T-helper 17 cell (primary cell): ENCODE results near the gene RNU4-1. TPM values are rescaled to one million over a fixed set of nuclear protein-coding genes. Genes with fewer than 3 reads are reported as not detected.
A peak's percentile ranks its signal among the peaks of the same experiment; 100 is the strongest.

Experiments used
- ATAC-seq: fragments of 150-1000 bp; cut with Tn5 transposase; 2 replicates; pipeline ENCODE4 v1.10.0; 2021; ENCODE audit warnings: mild to moderate bottlenecking, moderate library complexity
- DNase-seq, 3 donors: peaks; one replicate each; pipeline versions ENCODE4 v3.0.0 to v3.0.0-alpha.2; 2020 to 2021
- H3K9me3 ChIP-seq: one replicate; pipeline ENCODE4 v1.7.0; 2013; ENCODE audit warnings: low read length, mild to moderate bottlenecking; ENCODE audit not compliant: control insufficient read depth, poor library complexity, severe bottlenecking
- H3K27ac Mint-ChIP-seq: one replicate; pipeline ENCODE4 v1.8.0; 2022; ENCODE audit warnings: mild to moderate bottlenecking, moderate library complexity, mixed read lengths
- H3K27me3 Mint-ChIP-seq: one replicate; pipeline ENCODE4 v1.8.0; 2022; ENCODE audit warnings: mixed read lengths
- H3K36me3 Mint-ChIP-seq: one replicate; pipeline ENCODE4 v1.8.0; 2022; ENCODE audit warnings: low read depth, mixed read lengths
- H3K4me1 Mint-ChIP-seq: one replicate; pipeline ENCODE4 v1.8.0; 2022; ENCODE audit warnings: mild to moderate bottlenecking, mixed read lengths
- H3K4me3 Mint-ChIP-seq: one replicate; pipeline ENCODE4 v1.8.0; 2022; ENCODE audit warnings: mild to moderate bottlenecking, moderate library complexity, mixed read lengths
- total RNA-seq, 4 donors: library from RNA in 2 of 4; stranded (reverse) in 2 of 4; gene quantifications; one replicate each; pipeline ENCODE4 v1.2.3 and lab custom pipeline; 2022 to 2026

RNU4-1 gene
- total RNA-seq, 2 donors from 2014 or later, result 2,168 to 2,286 TPM

GRCh38 chr12:120278137-120279069 lies 14.6 kb downstream of the RNU4-1 start:
- H3K27ac Mint-ChIP-seq, result no peak overlapping the region
- no peaks in the 10 kb centered on the region for H3K9me3 ChIP-seq
- no peak for DNase-seq

GRCh38 chr12:120276734-120277133 lies 16.3 kb downstream of the RNU4-1 start:
- H3K4me3 Mint-ChIP-seq, result no peak overlapping the region
- no peaks in the 10 kb centered on the region for H3K27me3 Mint-ChIP-seq
- no peak overlapping the region for H3K27ac Mint-ChIP-seq
- ATAC-seq (no peak), DNase-seq (no peak)
- no peaks in the 10 kb centered on the region for H3K9me3 ChIP-seq
- no peaks in the 10 kb centered on the region for H3K36me3 Mint-ChIP-seq
- H3K4me1 Mint-ChIP-seq, result no peaks in the 10 kb centered on the region

More at GRCh38 chr12:120278137-120279069, 14.6 kb downstream of the RNU4-1 start:
- Mint-ChIP-seq H3K36me3 (no peaks in the 10 kb centered on the region), H3K27me3 (no peaks in the 10 kb centered on the region), H3K4me3 (no peak overlapping the region), H3K4me1 (no peaks in the 10 kb centered on the region)
- ATAC-seq, result no peak

- no peak overlapping the region for H3K4me3 Mint-ChIP-seq
- ATAC-seq (no peak), DNase-seq (no peak)
- no peaks in the 10 kb centered on the region for H3K9me3 ChIP-seq
- no peaks in the 10 kb centered on the region for H3K27me3 Mint-ChIP-seq
- H3K27ac Mint-ChIP-seq, result no peak overlapping the region
- H3K4me1 Mint-ChIP-seq, result peaks cover 17% of the 10 kb centered on the region
- H3K36me3 Mint-ChIP-seq, result peaks cover 5% of the 10 kb centered on the region
These were observed 25.3 kb downstream of the RNU4-1 start for GRCh38 chr12:120267736-120268135.

- H3K27me3 Mint-ChIP-seq, result no peaks in the 10 kb centered on the region
- no peak for ATAC-seq
- H3K4me1 Mint-ChIP-seq, result peaks cover 29% of the 10 kb centered on the region
- H3K4me3 Mint-ChIP-seq, result peak overlapping the region; percentile 85
- peaks cover 8% of the 10 kb centered on the region for H3K36me3 Mint-ChIP-seq
- H3K9me3 ChIP-seq, result no peaks in the 10 kb centered on the region
- no peak for DNase-seq
- H3K27ac Mint-ChIP-seq, result peak overlapping the region; percentile 72
These were observed 26.7 kb downstream of the RNU4-1 start for GRCh38 chr12:120266180-120266870.

- Mint-ChIP-seq H3K4me3 (peak within 1 kb of the TSS; percentile 99), H3K36me3 (peaks cover 8% of the 10 kb centered on the region), H3K27me3 (no peaks in the 10 kb centered on the region), H3K27ac (peak within 1 kb of the TSS; percentile 98), H3K4me1 (peaks cover 29% of the 10 kb centered on the region)
- DNase-seq (peak; percentile 92 to 98 (median 95)), ATAC-seq (peak; percentile 94)
- no peaks in the 10 kb centered on the region for H3K9me3 ChIP-seq
These were observed 27.4 kb downstream of the RNU4-1 start, which contains the start of gene PXN for GRCh38 chr12:120265473-120266179. TSS of gene PXN (minus strand) at chr12:120265730. CDS start at chr12:120265629, 101 bp downstream.

GRCh38 chr12:120264904-120265472 lies 28.0 kb downstream of the RNU4-1 start:
- peaks cover 33% of the 10 kb centered on the region for H3K4me1 Mint-ChIP-seq
- no peak for ATAC-seq
- peak overlapping the region; percentile 99 for H3K4me3 Mint-ChIP-seq
- no peak for DNase-seq
- H3K9me3 ChIP-seq, result no peaks in the 10 kb centered on the region
- H3K36me3 Mint-ChIP-seq, result peaks cover 8% of the 10 kb centered on the region
- peak overlapping the region; percentile 98 for H3K27ac Mint-ChIP-seq
- no peaks in the 10 kb centered on the region for H3K27me3 Mint-ChIP-seq

- Mint-ChIP-seq H3K4me1 (peaks cover 40% of the 10 kb centered on the region), H3K4me3 (peak overlapping the region; percentile 99), H3K36me3 (peaks cover 8% of the 10 kb centered on the region), H3K27me3 (no peaks in the 10 kb centered on the region), H3K27ac (peak overlapping the region; percentile 98)
- DNase-seq (no peak), ATAC-seq (no peak)
- no peaks in the 10 kb centered on the region for H3K9me3 ChIP-seq
These were observed 28.7 kb downstream of the RNU4-1 start for GRCh38 chr12:120264086-120264903.

- H3K27me3 Mint-ChIP-seq, result no peaks in the 10 kb centered on the region
- no peak for ATAC-seq
- H3K4me3 Mint-ChIP-seq, result peak overlapping the region; percentile 99
- no peaks in the 10 kb centered on the region for H3K9me3 ChIP-seq
- H3K27ac Mint-ChIP-seq, result peak overlapping the region; percentile 98
- H3K36me3 Mint-ChIP-seq, result peaks cover 8% of the 10 kb centered on the region
- H3K4me1 Mint-ChIP-seq, result peaks cover 42% of the 10 kb centered on the region
- DNase-seq, result no peak
These were observed 29.3 kb downstream of the RNU4-1 start for GRCh38 chr12:120263748-120264085.

- H3K27me3 Mint-ChIP-seq, result no peaks in the 10 kb centered on the region
- peaks cover 45% of the 10 kb centered on the region for H3K4me1 Mint-ChIP-seq
- peaks cover 8% of the 10 kb centered on the region for H3K36me3 Mint-ChIP-seq
- peak overlapping the region; percentile 99 for H3K4me3 Mint-ChIP-seq
- ATAC-seq (no peak), DNase-seq (no peak)
- peak overlapping the region; percentile 98 for H3K27ac Mint-ChIP-seq
- H3K9me3 ChIP-seq, result no peaks in the 10 kb centered on the region
These were observed 29.9 kb downstream of the RNU4-1 start for GRCh38 chr12:120262852-120263747.

- ATAC-seq (peak; percentile 34), DNase-seq (no peak)
- no peaks in the 10 kb centered on the region for H3K27me3 Mint-ChIP-seq
- H3K9me3 ChIP-seq, result no peaks in the 10 kb centered on the region
- H3K4me3 Mint-ChIP-seq, result peak overlapping the region; percentile 99
- peaks cover 8% of the 10 kb centered on the region for H3K36me3 Mint-ChIP-seq
- H3K4me1 Mint-ChIP-seq, result peaks cover 52% of the 10 kb centered on the region
- peak overlapping the region; percentile 98 for H3K27ac Mint-ChIP-seq
These were observed 30.8 kb downstream of the RNU4-1 start for GRCh38 chr12:120261951-120262851.

- H3K27me3 Mint-ChIP-seq, result no peaks in the 10 kb centered on the region
- peak overlapping the region; percentile 55 for H3K4me3 Mint-ChIP-seq
- H3K36me3 Mint-ChIP-seq, result peaks cover 11% of the 10 kb centered on the region
- no peak for ATAC-seq
- H3K4me1 Mint-ChIP-seq, result peaks cover 59% of the 10 kb centered on the region
- H3K9me3 ChIP-seq, result no peaks in the 10 kb centered on the region
- peak overlapping the region; percentile 97 for H3K27ac Mint-ChIP-seq
- DNase-seq, result no peak
These were observed 32.4 kb downstream of the RNU4-1 start for GRCh38 chr12:120260607-120261006.
